Loucy (cell line): Measurements from ENCODE around the gene COPS3.
A peak's percentile ranks its signal among the peaks of the same experiment; 100 is the strongest.

ENCODE experiments used
- H2AFZ ChIP-seq: fragments of 200-600 bp; sonication (generic); 2 replicates; pipeline ENCODE4 v1.6.0; 2016; ENCODE audit warnings: antibody characterized with exemption, mild to moderate bottlenecking, low read length, moderate library complexity
- H3F3A ChIP-seq: fragments of 200-600 bp; 2 replicates; pipeline ENCODE4 v1.6.0; 2016; ENCODE audit warnings: antibody characterized with exemption, low read depth, mild to moderate bottlenecking
- H3K27me3 ChIP-seq: fragments of 200-600 bp; sonication (generic); 2 replicates; pipeline ENCODE4 v1.6.1; 2014; ENCODE audit warnings: low read length, mild to moderate bottlenecking; ENCODE audit not compliant: insufficient read depth, poor library complexity, severe bottlenecking
- H3K36me3 ChIP-seq: fragments of 200-600 bp; sonication (generic); 2 replicates; pipeline ENCODE4 v1.6.1; 2016; ENCODE audit warnings: low read length; ENCODE audit not compliant: insufficient read depth
- H3K4me1 ChIP-seq: fragments of 200-600 bp; sonication (generic); 2 replicates; pipeline ENCODE4 v1.5.1; 2014; ENCODE audit warnings: low read length, mild to moderate bottlenecking; ENCODE audit not compliant: insufficient read depth, poor library complexity, severe bottlenecking
- H3K4me2 ChIP-seq: fragments of 200-600 bp; sonication (generic); 2 replicates; pipeline ENCODE4 v1.6.0; 2014; ENCODE audit warnings: antibody characterized with exemption, low read length, low read depth, mild to moderate bottlenecking; ENCODE audit not compliant: poor library complexity, severe bottlenecking
- H3K4me3 ChIP-seq: fragments of 200-600 bp; sonication (generic); 2 replicates; pipeline ENCODE4 v1.5.1; 2014; ENCODE audit warnings: low read length, mild to moderate bottlenecking, mixed read lengths; ENCODE audit not compliant: poor library complexity, severe bottlenecking
- H3K79me2 ChIP-seq: fragments of 200-600 bp; sonication (generic); 2 replicates; pipeline ENCODE4 v1.6.1; 2014; ENCODE audit warnings: low read length; ENCODE audit not compliant: insufficient read depth
- H3K9ac ChIP-seq: fragments of 200-600 bp; sonication (generic); 2 replicates; pipeline ENCODE4 v1.6.0; 2014; ENCODE audit warnings: mild to moderate bottlenecking, low read depth, low read length, moderate library complexity; ENCODE audit not compliant: poor library complexity, severe bottlenecking
- H3K9me2 ChIP-seq: fragments of 200-600 bp; sonication (generic); replicated peaks from 2 replicates; pipeline ENCODE4 v1.6.1; 2016; ENCODE audit warnings: low read depth, low read length, mixed read lengths
- H3K9me3 ChIP-seq: fragments of 200-600 bp; sonication (generic); 2 replicates; pipeline ENCODE4 v1.6.1; 2014; ENCODE audit warnings: mild to moderate bottlenecking, antibody characterized with exemption, low read length, low read depth; ENCODE audit not compliant: insufficient read depth
- H4K20me1 ChIP-seq: fragments of 200-600 bp; sonication (generic); 2 replicates; pipeline ENCODE4 v1.6.0; 2014; ENCODE audit warnings: antibody characterized with exemption, low read length, mild to moderate bottlenecking; ENCODE audit not compliant: insufficient read depth, poor library complexity, severe bottlenecking
- CTCF ChIP-seq: fragments of 200-600 bp; sonication (generic); conservative IDR thresholded peaks from 2 replicates; pipeline ENCODE4 v1.5.1; 2014; ENCODE audit warnings: mild to moderate bottlenecking, antibody characterized with exemption, low read length
- EZH2phosphoT487 ChIP-seq: fragments of 200-600 bp; IDR thresholded peaks from 2 replicates; pipeline ENCODE4 v1.6.1; 2018; ENCODE audit warnings: antibody characterized with exemption, mild to moderate bottlenecking, moderate library complexity, borderline replicate concordance

COPS3 gene

GRCh38 chr17:17207998-17208397 is 73.0 kb downstream of the COPS3 start:
- Histone ChIP-seq H3K36me3 (peaks cover 3% of the 10 kb centered on the region; the same call in 1 of the 2 replicates), H3K9me2 (no peaks in the 10 kb centered on the region), H3K9me3 (no peaks in the 10 kb centered on the region), H3K27me3 (no peaks in the 10 kb centered on the region), H4K20me1 (peaks cover 22% of the 10 kb centered on the region), H2AFZ (no peak overlapping the region), H3K4me3 (no peak overlapping the region), H3K4me1 (peaks cover 26% of the 10 kb centered on the region), H3F3A (peaks cover 13% of the 10 kb centered on the region), H3K9ac (no peak overlapping the region), H3K4me2 (no peak overlapping the region), H3K79me2 (peaks cover 26% of the 10 kb centered on the region; the same call in 1 of the 2 replicates)
- TF ChIP-seq CTCF (no peak), EZH2phosphoT487 (no peak)

GRCh38 chr17:17206913-17207335 is 74.1 kb downstream of the COPS3 start:
- Histone ChIP-seq H3K4me2 (no peak overlapping the region), H3K36me3 (peaks cover 6% of the 10 kb centered on the region; the same call in 1 of the 2 replicates), H3K9ac (no peak overlapping the region), H3K4me1 (peaks cover 26% of the 10 kb centered on the region), H4K20me1 (peaks cover 28% of the 10 kb centered on the region), H3K79me2 (peaks cover 31% of the 10 kb centered on the region; the same call in 1 of the 2 replicates), H3K4me3 (no peak overlapping the region), H3F3A (peaks cover 13% of the 10 kb centered on the region), H3K9me2 (no peaks in the 10 kb centered on the region), H3K27me3 (no peaks in the 10 kb centered on the region), H3K9me3 (no peaks in the 10 kb centered on the region), H2AFZ (no peak overlapping the region)
- no peak for TF ChIP-seq CTCF
- TF ChIP-seq EZH2phosphoT487: no peak

GRCh38 chr17:17206124-17206912 is 74.7 kb downstream of the COPS3 start, which contains the start of gene PLD6:
Gene PLD6, minus strand, starts transcription at chr17:17206333. Its CDS starts 47 bp downstream, at chr17:17206286.
- peak within 1 kb of the TSS; percentile 88 for H3K4me2 ChIP-seq
- H3K79me2 ChIP-seq: peaks cover 31% of the 10 kb centered on the region; the same call in 1 of the 2 replicates
- peaks cover 13% of the 10 kb centered on the region for H3F3A ChIP-seq
- H3K9ac ChIP-seq: peak within 1 kb of the TSS; percentile 87
- H3K36me3 ChIP-seq: peaks cover 6% of the 10 kb centered on the region; the same call in 1 of the 2 replicates
- H3K27me3 ChIP-seq: no peaks in the 10 kb centered on the region
- H2AFZ ChIP-seq: peak within 1 kb of the TSS; percentile 87
- peaks cover 28% of the 10 kb centered on the region for H4K20me1 ChIP-seq
- H3K9me3 ChIP-seq: no peaks in the 10 kb centered on the region
- no peak for TF ChIP-seq EZH2phosphoT487
- TF ChIP-seq CTCF: no peak
- H3K4me3 ChIP-seq: peak within 1 kb of the TSS; percentile 92
- H3K9me2 ChIP-seq: no peaks in the 10 kb centered on the region
- H3K4me1 ChIP-seq: peaks cover 26% of the 10 kb centered on the region
